Astrocyte (in vitro differentiated cells and primary cell): Measurements from ENCODE around the gene AHNAK. TPM values are rescaled to one million over a fixed set of nuclear protein-coding genes. Genes with fewer than 3 reads are reported as not detected.
"Not testable (repeated sequence)": the region's sequence is repeated elsewhere in the genome, so short reads cannot be mapped to it uniquely, and the experiment has no call there.

Experiments used
- DNase-seq: peaks from one replicate; pipeline ENCODE4 v3.0.0-alpha.2; 2010; ENCODE audit warnings: low read depth
- FAIRE-seq: peaks from 2 replicates; lab custom pipeline; 2011; peaks lifted over from hg19 to GRCh38; lab: Jason Lieb, UNC
- H2AFZ ChIP-seq: 2 replicates; pipeline ENCODE4 v1.6.0; 2012; ENCODE audit warnings: low read depth, low read length, inconsistent platforms
- H3K27ac ChIP-seq: 2 replicates; pipeline ENCODE4 v1.5.1; 2011; ENCODE audit warnings: low read depth, low read length, inconsistent platforms
- H3K27me3 ChIP-seq: 2 replicates; pipeline ENCODE4 v1.6.0; 2011; ENCODE audit warnings: low read length, inconsistent platforms; ENCODE audit not compliant: insufficient read depth
- H3K36me3 ChIP-seq: 2 replicates; pipeline ENCODE4 v1.5.1; 2011; ENCODE audit warnings: low read length, inconsistent platforms; ENCODE audit not compliant: insufficient read depth
- H3K4me1 ChIP-seq: 2 replicates; pipeline ENCODE4 v1.5.1; 2011; ENCODE audit warnings: low read length, inconsistent platforms; ENCODE audit not compliant: insufficient read depth
- H3K4me2 ChIP-seq: 2 replicates; pipeline ENCODE4 v1.6.0; 2012; ENCODE audit warnings: low read length, inconsistent platforms
- H3K4me3 ChIP-seq: 2 replicates; pipeline ENCODE4 v1.5.1; 2011; ENCODE audit warnings: low read depth, mild to moderate bottlenecking, low read length, inconsistent platforms; ENCODE audit not compliant: insufficient read depth
- H3K79me2 ChIP-seq: 2 replicates; pipeline ENCODE4 v1.6.0; 2012; ENCODE audit warnings: mild to moderate bottlenecking, low read length, inconsistent platforms; ENCODE audit not compliant: insufficient read depth
- H3K9ac ChIP-seq: 2 replicates; pipeline ENCODE4 v1.6.0; 2012; ENCODE audit warnings: mild to moderate bottlenecking, low read length, inconsistent platforms
- H3K9me3 ChIP-seq: 2 replicates; pipeline ENCODE4 v1.5.1; 2012; ENCODE audit warnings: low read depth, mild to moderate bottlenecking, low read length, inconsistent platforms; ENCODE audit not compliant: insufficient read depth
- H4K20me1 ChIP-seq: 2 replicates; pipeline ENCODE4 v1.6.0; 2012; ENCODE audit warnings: low read length, inconsistent platforms; ENCODE audit not compliant: insufficient read depth
- H3K27ac Mint-ChIP-seq: one replicate; pipeline ENCODE4 v1.8.0; 2021; ENCODE audit warnings: mild to moderate bottlenecking, mixed read lengths; ENCODE audit not compliant: unreplicated experiment
- H3K27me3 Mint-ChIP-seq: one replicate; pipeline ENCODE4 v1.8.0; 2021; ENCODE audit warnings: low read depth, mixed read lengths; ENCODE audit not compliant: unreplicated experiment
- H3K36me3 Mint-ChIP-seq: one replicate; pipeline ENCODE4 v1.8.0; 2021; ENCODE audit warnings: low read depth, mixed read lengths; ENCODE audit not compliant: unreplicated experiment
- H3K4me1 Mint-ChIP-seq: one replicate; pipeline ENCODE4 v1.8.0; 2021; ENCODE audit warnings: low read depth, mixed read lengths; ENCODE audit not compliant: unreplicated experiment
- H3K4me3 Mint-ChIP-seq: one replicate; pipeline ENCODE4 v1.8.0; 2021; ENCODE audit warnings: mild to moderate bottlenecking, moderate library complexity, mixed read lengths; ENCODE audit not compliant: unreplicated experiment
- H3K9me3 Mint-ChIP-seq: one replicate; pipeline ENCODE4 v1.8.0; 2021; ENCODE audit warnings: mild to moderate bottlenecking, mixed read lengths; ENCODE audit not compliant: unreplicated experiment
- EZH2 ChIP-seq: IDR thresholded peaks from 2 replicates; pipeline ENCODE4 v1.6.1; 2012; ENCODE audit warnings: mild to moderate bottlenecking, low read length, inconsistent platforms; ENCODE audit not compliant: insufficient read depth
- total RNA-seq: library from RNA; stranded (reverse); gene quantifications from 2 replicates; pipeline ENCODE4 v1.2.1, GENCODE V29; 2021
- TF ChIP-seq, protein P1 (sequence below): IDR thresholded peaks from 2 replicates; pipeline ENCODE4 v1.5.1; 2011; ENCODE audit warnings: low read depth, mild to moderate bottlenecking, inconsistent platforms, low read length, moderate library complexity; ENCODE audit not compliant: insufficient read depth

AHNAK gene
- total RNA-seq, 1 donor from 2014 or later = 378 TPM

DNA sequence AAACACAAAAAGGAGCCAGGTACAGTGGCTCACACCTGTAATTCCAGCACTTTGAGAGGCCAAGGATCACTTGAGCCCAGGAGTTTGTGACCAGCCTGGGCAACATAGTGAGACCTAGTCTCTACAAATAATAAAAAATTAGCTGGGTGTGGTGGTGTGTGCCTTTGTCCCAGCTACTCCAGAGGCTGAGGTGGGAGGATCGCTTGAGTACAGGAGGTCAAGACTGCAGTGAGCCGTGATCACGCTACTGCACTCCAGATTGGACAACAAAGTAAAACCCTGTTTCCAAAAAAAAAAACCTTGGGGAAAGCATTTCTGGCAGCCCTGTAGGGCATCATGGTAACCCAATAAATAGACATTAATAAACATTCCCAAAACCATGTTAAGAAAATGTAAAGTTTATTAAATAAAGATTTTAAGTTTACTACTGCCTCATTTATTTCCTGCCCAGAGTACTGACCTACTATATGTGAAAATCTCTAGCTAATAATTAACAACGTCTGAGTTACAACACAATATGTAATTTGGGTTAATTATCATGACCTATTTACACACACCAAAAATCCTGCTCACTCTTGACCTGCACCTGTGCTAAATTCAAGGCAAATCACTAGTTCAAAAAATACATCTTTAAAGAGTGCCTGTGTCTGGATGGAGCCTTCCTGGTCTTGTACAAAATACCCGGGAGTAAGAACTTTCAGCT is 18.6 kb upstream of the AHNAK start:
- no peaks in the 10 kb centered on the region for H3K9me3 ChIP-seq
- Mint-ChIP-seq H3K4me3 (no peak overlapping the region), H3K27me3 (no peaks in the 10 kb centered on the region), H3K36me3 (peaks cover 33% of the 10 kb centered on the region), H3K9me3 (no peaks in the 10 kb centered on the region), H3K27ac (peak overlapping the region; percentile 58), H3K4me1 (peaks cover 40% of the 10 kb centered on the region)
- H3K27me3 ChIP-seq = no peaks in the 10 kb centered on the region
- no peak overlapping the region for H3K4me2 ChIP-seq
- peaks cover 56% of the 10 kb centered on the region for H3K36me3 ChIP-seq
- no peak overlapping the region for H2AFZ ChIP-seq
- H3K4me1 ChIP-seq = peaks cover 17% of the 10 kb centered on the region
- no peak overlapping the region for H3K27ac ChIP-seq
- no peak for FAIRE-seq
- no peak for DNase-seq
- no peak for TF ChIP-seq EZH2
- TF ChIP-seq, protein P1, sequence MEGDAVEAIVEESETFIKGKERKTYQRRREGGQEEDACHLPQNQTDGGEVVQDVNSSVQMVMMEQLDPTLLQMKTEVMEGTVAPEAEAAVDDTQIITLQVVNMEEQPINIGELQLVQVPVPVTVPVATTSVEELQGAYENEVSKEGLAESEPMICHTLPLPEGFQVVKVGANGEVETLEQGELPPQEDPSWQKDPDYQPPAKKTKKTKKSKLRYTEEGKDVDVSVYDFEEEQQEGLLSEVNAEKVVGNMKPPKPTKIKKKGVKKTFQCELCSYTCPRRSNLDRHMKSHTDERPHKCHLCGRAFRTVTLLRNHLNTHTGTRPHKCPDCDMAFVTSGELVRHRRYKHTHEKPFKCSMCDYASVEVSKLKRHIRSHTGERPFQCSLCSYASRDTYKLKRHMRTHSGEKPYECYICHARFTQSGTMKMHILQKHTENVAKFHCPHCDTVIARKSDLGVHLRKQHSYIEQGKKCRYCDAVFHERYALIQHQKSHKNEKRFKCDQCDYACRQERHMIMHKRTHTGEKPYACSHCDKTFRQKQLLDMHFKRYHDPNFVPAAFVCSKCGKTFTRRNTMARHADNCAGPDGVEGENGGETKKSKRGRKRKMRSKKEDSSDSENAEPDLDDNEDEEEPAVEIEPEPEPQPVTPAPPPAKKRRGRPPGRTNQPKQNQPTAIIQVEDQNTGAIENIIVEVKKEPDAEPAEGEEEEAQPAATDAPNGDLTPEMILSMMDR = no peak
- H3K9ac ChIP-seq = no peak overlapping the region
- peaks cover 67% of the 10 kb centered on the region for H3K79me2 ChIP-seq
- peaks cover 87% of the 10 kb centered on the region for H4K20me1 ChIP-seq
- no peak overlapping the region for H3K4me3 ChIP-seq

DNA sequence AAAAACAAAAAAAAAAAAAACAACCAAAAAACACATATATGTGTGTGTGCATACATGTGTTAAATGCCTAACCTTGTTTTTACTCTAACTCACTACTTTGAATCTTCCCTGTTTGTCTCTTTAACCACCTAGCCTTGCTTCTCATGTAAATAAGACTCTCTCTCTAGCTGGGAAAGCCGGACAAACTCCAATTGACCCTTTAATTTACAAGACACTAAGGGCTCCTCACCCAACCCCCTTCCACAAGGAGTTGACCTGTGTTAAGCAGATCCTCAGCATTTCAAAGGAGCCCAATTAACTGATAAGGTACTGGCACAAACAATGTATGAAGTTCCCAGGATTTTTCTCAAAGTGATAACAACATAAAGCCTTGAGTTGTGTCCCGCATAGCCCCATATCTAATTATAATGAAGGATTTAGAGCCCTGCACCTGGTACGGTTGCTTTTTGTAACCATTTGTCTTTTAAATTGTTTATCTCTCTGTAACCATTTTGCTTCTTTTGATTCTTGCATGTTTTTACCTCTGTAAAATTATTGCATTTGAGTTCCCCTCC is 15.1 kb upstream of the AHNAK start:
- not testable (repeated sequence) for H3K27me3 ChIP-seq, H3K4me2 ChIP-seq, FAIRE-seq, H3K27ac ChIP-seq, DNase-seq, H3K27me3 Mint-ChIP-seq, H3K9me3 Mint-ChIP-seq, H3K4me3 ChIP-seq, H2AFZ ChIP-seq, H3K9me3 ChIP-seq, H3K9ac ChIP-seq
- peaks cover 33% of the 10 kb centered on the region for H3K36me3 Mint-ChIP-seq
- Histone ChIP-seq H3K4me1 (peaks cover 35% of the 10 kb centered on the region), H3K79me2 (peaks cover 49% of the 10 kb centered on the region), H4K20me1 (peaks cover 78% of the 10 kb centered on the region), H3K36me3 (peaks cover 53% of the 10 kb centered on the region)
- peak overlapping the region; percentile 14 for H3K27ac Mint-ChIP-seq
- peak overlapping the region; percentile 8 for H3K4me3 Mint-ChIP-seq
- peaks cover 51% of the 10 kb centered on the region for H3K4me1 Mint-ChIP-seq

DNA sequence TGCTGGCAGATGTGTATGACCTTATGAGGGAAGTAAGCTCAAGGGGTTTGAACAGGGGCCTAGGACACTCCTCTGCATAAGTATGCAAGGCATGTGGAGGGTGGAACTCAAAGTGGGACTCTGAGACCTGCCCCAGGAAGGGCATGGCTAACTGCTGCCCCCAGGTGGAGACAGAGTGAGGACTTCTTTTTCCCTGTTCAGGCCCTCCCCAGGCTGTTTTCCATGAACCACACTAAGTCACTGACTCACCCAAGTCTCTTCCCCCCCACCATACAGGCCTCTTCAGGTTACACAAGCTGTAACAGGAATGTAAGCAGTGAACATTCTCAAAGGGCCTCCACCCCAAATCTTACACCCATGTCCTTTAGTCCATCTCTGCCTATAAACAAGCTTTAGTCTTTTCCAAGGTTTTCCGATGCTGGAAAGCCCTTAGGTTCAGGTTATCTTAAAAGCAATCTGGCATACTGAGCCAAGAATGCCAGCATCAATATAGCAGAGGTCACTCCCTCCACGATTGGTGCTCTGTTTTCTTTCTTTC is 14.0 kb upstream of the AHNAK start:
- no peaks in the 10 kb centered on the region for H3K27me3 ChIP-seq
- H3K9ac ChIP-seq = peak overlapping the region; percentile 52
- no peaks in the 10 kb centered on the region for H3K9me3 ChIP-seq
- FAIRE-seq (peak; percentile 39), DNase-seq (peak; percentile 96)
- peak overlapping the region; percentile 53 for H3K4me2 ChIP-seq
- no peak overlapping the region for H2AFZ ChIP-seq
- peak overlapping the region; percentile 77 for H3K27ac Mint-ChIP-seq
- H3K36me3 Mint-ChIP-seq = peaks cover 31% of the 10 kb centered on the region
- H3K4me1 Mint-ChIP-seq = peaks cover 53% of the 10 kb centered on the region
- peaks cover 47% of the 10 kb centered on the region for H3K4me1 ChIP-seq
- H3K36me3 ChIP-seq = peaks cover 42% of the 10 kb centered on the region
- peaks cover 38% of the 10 kb centered on the region for H3K79me2 ChIP-seq
- peaks cover 72% of the 10 kb centered on the region for H4K20me1 ChIP-seq
- H3K4me3 ChIP-seq = no peak overlapping the region
- H3K27ac ChIP-seq = peak overlapping the region; percentile 51
- H3K4me3 Mint-ChIP-seq = peak overlapping the region; percentile 50
- H3K27me3 Mint-ChIP-seq = no peaks in the 10 kb centered on the region
- no peak for TF ChIP-seq EZH2
- TF ChIP-seq, protein P1 = peak; percentile 89
- H3K9me3 Mint-ChIP-seq = no peaks in the 10 kb centered on the region

DNA sequence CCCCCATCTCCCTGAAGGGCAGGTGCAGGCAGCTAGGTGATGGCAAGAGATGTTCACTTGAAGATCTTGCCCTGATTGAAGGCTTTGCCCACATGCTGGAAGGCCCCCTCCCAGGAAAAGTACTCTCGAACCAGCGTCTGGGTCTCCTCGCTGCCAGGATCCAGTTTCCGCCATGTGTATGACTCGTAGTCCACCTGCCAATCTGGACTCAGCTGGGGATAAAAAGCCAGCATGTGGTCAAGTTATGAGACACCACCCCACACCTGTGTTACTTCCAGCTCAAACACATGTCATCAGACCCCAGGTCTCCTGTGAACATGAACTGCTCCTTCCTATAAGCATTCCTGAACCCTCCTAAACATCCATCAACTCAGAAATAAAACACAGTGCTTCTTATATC is 13.0 kb upstream of the AHNAK start:
- not testable (repeated sequence) for H3K4me3 ChIP-seq, DNase-seq, H3K9me3 ChIP-seq, H3K27me3 Mint-ChIP-seq, H3K9me3 Mint-ChIP-seq, FAIRE-seq, H3K27me3 ChIP-seq, H2AFZ ChIP-seq
- Mint-ChIP-seq H3K36me3 (peaks cover 28% of the 10 kb centered on the region), H3K4me3 (peak overlapping the region; percentile 45), H3K4me1 (peaks cover 59% of the 10 kb centered on the region), H3K27ac (peak overlapping the region; percentile 77)
- peak overlapping the region; percentile 53 for H3K4me2 ChIP-seq
- H3K4me1 ChIP-seq = peaks cover 57% of the 10 kb centered on the region
- peaks cover 34% of the 10 kb centered on the region for H3K79me2 ChIP-seq
- H3K36me3 ChIP-seq = peaks cover 35% of the 10 kb centered on the region
- peak overlapping the region; percentile 51 for H3K27ac ChIP-seq
- peaks cover 64% of the 10 kb centered on the region for H4K20me1 ChIP-seq
- H3K9ac ChIP-seq = peak overlapping the region; percentile 52
